CD4-positive, alpha-beta T cell treated with Interleukin-12 subunit alpha and Interleukin-12 subunit beta, for 1 hour (primary cell): Measurements from ENCODE around the gene PPP4C.
"Not testable (repeated sequence)": the region's sequence is repeated elsewhere in the genome, so short reads cannot be mapped to it uniquely, and the experiment has no call there.

Experiments used
- DNase-seq: peaks from one replicate; pipeline ENCODE4 v3.0.0-alpha.2; 2020

PPP4C gene

DNA sequence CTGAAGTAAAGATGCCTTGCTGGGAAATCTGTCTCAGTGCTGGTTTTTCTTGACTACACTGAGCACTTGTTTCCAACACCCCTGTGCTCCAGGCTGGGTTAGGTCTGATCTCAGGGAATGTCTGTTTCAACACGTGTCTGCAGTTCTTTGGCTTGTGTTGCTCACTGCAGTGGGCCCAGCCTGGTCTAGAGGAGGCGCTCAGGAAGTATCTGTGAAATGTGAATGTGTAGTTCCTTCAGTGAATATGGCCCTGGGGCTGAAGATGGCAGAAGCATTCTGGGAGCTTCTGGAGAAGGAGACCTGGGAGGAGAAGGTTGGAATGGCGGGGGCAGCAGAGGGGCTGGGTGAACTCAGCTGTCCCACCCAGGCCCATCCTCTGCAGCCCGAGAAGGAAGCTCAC is 28.3 kb downstream of the PPP4C start:
- no peak for DNase-seq

GRCh38 chr16:30104492-30104891 is 28.7 kb downstream of the PPP4C start:
- no peak for DNase-seq

- no peak for DNase-seq
These were observed 32.5 kb downstream of the PPP4C start for GRCh38 chr16:30108059-30108850.

DNA sequence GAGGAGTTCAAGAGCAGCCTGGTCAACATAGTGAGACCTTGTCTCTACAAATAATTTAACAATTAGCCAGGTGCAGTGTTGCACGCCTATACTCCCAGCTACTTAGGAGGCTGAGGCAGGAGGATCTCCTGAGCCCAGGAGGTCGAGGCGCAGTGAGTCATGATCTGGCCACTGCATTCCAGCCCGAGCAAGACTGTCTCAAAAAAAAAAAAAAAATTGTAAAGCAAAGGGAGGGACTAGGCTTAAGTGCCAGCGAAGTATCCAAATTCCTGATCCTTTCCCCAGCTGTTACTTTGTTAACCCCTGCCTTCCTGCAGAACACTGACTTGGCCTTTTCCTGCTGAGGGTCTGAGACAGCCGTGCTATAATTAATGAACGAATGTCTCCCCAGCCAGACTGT is 34.9 kb downstream of the PPP4C start:
- DNase-seq, result no peak

DNA sequence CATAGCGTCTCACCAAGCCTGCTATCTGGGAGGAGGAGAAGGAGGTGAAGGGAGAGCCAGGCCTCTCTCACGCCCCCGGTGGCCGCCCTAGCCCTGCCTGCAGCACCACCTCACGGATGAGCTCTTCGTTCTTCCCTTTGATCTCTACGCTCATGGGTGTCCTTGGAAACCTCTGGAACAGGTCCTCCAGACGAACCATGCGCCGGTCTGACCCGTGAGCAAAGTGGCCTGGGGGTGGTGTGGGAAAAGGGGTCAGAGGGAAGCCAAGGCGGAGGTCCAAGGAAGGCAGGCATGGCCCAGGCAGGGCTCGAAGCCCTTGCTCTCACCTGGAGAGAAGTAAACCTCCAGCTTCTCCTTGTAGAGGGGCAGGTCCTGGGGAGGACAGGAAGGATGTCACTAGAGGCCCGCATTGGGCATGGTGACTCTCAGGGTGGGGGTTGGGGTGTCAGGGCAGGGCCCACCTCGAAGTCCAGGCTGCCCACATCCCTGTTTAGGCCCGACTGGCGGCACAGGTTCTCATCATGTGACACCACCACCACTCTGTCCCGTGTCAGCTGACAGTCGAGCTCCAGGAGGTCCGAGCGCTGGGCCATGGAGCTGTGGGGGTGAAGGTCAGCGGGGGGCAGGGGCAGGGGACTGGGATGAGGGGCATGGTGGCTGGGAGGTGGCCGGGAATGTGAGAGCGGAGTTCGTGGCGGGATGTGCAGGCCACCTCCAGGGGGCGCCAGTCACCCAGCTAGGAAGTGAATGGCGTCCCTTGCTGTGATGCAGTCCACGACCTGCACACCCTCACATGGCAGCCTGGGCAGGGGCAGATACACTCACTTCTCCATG is 36.6 kb downstream of the PPP4C start:
- peak; percentile 62 for DNase-seq

- DNase-seq, result no peak
These were observed 37.4 kb downstream of the PPP4C start, which contains the start of gene GDPD3 for GRCh38 chr16:30113031-30113710. TSS of gene GDPD3 (minus strand) at chr16:30113537. CDS start at chr16:30113478, 59 bp downstream.

- no peak for DNase-seq
These were observed 38.0 kb downstream of the PPP4C start for GRCh38 chr16:30113711-30114333.

DNA sequence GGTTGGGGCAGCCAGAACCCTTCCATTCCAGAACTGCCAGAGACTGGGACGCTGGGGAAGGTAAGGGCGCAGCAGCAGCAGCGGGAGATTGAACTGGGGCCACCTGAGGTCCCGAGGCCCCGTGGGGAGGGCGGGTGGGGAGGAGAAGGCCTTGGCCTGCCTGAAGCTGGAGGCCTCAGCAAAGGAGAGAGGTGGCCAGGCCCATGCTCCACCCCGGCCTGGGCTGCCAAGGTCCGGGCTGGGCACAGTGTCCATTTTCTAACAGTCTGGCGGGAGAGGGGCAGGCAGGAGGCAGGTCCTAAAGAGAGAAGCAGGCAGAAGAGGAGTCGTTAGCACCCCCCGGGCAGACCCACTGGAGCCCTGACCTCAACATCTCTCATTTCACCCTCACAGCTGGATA is 38.6 kb downstream of the PPP4C start:
- DNase-seq, result no peak

DNA sequence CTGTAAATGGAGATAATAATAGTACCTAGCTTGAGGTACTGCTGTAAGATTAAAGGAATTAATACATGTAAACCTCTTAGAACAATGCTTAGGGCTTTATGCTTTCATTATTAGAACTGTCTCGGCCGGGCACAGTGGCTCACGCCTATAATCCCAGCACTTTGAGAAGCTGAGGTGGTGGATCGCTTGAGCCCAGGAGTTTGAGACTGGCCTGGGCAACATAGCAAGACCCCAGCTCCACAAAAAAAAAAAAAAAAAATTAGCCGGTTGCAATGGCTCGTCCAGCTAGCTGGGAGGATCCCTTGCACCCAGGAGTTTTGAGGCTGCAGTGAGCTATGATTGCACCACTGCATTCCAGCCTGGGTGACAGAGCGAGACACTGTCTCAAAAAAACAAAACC is 39.0 kb downstream of the PPP4C start:
- not testable (repeated sequence) for DNase-seq

GRCh38 chr16:30115238-30115637 is 39.4 kb downstream of the PPP4C start:
- peak; percentile 42 for DNase-seq

DNA sequence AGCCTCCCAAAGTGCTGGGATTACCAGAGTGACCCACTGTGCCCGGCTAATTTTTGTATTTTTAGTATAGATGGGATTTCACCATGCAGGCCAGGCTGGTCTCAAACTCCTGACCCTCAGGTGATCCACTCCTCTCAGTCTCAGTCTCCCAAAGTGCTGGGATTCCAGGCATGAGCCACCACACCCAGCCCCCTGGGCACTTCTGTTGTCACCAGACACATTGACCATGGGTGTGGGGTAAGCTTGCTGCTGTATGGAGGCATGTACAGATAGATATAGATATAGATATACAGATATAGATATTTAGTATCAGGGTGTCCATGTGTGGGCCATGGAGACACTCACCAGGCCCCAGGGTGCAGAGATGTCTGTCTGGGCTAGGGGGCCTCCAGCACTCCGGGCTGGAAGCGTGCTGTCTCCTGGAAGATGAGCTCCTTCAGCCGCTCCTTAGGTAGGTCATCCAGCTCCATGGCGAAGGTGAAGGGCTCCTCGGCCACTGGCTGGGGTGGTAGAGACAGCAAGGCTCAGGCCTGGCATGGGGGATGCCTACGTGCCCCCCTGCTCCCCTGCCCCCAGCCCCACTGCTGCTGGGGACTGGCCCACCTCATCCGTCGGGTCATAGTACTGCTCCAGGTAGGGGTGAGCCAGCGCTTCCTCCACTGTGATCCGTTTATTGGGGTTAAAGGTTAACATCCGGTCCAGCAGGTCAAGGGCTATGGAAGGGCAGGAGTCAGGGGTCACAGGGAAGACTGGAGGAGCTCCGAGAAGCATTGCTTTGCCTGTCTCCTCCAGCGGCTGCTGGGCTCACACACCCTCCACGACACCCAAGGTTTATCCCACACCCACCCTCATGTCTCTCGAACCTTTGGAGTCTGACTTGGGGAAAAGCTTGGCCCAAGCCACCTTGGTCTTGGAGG is 40.8 kb downstream of the PPP4C start:
- no peak for DNase-seq

GRCh38 chr16:30117768-30118167 is 42.0 kb downstream of the PPP4C start:
- no peak for DNase-seq

DNA sequence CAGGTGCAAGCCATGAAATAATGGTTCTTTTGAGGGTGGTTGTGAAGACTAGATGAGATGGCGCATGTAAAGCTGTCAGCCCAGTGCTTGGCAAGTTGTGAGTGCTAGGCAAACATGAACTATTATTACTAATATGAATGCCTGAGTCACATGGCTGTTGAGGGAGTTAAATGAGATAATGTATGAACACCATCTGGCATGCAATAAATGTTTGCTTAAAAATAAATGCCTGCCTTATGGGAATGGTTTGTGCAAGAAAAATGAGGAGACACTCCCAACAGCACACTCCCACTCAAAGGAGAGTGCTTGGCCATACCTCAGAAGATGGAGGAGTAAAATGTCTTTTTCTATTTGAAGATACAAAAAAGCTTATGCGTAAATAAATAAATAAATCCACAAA is 43.6 kb downstream of the PPP4C start:
- DNase-seq, result no peak

GRCh38 chr16:30120340-30121105 is 44.7 kb downstream of the PPP4C start:
- no peak for DNase-seq

DNA sequence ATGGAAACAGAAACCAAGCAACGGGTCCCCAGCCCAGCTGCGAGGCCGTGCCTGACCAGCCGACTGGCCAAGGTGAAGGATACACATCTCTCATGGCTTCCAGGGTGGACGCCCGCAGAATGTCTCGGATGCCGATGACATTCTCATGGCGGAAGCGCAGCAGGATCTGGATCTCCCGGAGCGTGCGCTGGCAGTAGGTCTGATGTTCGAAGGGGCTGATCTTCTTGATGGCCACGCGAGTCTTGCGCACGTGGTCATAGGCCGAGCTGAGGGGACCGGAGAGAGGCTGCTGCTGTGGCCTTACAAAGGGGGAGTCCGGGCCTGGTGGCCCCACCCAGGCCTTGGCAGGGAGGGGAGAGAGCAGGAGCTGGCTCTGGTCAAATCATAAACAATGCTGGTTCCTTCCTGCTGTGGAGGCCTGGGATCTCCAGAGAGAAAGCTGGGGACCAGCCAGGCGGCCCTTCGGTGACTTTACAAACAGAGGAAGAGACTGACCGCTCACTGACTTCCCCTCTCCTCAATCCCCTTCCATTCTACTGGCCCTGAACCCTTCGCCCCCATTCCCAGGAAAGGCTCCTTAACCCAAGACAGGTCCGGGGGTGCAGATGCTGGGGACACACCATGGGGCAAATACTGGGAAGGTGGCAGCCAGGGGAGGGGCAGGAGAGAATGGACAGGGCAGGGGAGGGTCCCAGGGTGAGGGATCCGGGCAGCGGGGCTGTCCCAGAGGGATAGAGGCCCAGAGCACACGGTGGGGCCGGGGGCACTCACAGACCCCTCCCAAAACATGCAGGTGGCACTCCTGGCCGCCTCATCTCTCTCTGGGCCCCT is 46.2 kb downstream of the PPP4C start:
- DNase-seq, result no peak

DNA sequence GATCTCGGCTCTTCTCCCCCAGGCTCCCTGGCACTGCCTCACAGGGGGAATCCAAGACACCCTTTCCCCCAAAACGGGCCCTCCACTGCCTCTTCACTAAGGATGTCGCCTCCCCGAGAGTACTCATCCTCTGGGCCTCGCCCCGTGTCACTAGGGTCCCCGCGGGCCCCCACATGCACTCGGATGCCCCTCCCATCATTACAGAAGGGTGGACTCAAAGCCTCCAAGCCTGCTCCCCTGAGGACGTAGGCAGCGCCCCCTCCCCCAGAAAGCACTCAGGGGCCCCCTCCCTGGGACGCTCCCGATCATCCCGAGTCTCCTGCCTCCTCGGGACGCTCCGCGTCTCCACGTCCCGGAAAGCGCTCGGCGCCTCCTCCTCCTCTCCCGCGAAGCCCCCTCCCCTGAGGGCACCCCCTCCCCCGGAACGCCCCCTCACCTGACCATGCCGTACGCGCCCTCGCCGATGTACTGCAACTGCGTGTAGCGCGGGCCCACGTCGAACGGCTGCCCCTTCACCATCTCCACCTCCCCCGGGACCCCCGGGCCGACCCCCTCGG is 46.9 kb downstream of the PPP4C start:
- DNase-seq, result peak; percentile 14

DNA sequence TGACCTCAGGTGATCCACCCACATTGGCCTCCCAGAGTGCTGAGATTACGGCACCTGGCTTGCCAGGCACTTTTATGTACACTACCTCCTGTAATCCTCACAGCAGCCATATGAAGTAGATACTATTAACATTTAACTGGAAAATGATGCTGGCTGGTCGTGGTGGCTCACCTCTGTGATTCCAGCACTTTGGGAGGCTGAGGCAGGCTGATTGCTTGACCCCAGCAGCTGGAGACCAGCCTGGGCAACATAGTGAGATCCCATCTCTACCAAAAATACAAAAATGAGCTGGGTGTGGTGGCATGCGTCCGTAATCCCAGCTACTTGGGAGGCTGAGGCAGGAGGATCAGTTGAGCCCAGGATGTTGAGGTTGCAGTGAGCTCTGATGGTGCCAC is 49.2 kb downstream of the PPP4C start:
- DNase-seq, result no peak

DNA sequence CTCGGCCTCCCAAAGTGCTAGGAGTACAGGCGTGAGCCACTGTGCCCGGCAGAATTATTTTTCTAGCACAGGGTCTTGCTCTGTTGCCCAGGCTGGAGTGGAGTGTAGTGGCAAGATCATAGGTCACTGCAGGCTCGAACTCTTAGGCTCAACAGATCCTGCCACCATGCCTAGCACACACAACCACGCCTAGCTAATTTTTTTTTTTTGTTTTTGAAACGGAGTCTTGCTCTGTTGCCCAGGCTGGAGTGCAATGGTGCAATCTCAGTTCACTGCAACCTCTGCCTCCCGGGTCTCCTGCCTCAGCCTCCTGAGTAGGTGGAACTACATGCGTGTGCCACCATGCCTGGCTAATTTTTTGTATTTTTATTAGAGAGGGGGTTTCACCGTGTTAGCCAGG is 49.9 kb downstream of the PPP4C start:
- not testable (repeated sequence) for DNase-seq

- no peak for DNase-seq
These were observed 52.2 kb downstream of the PPP4C start for GRCh38 chr16:30127993-30128392.
